GM12878 (cell line): ENCODE measurements around the gene MAN2A1. TPM values are rescaled to one million over a fixed set of nuclear protein-coding genes. Genes with fewer than 3 reads are reported as not detected.

Source experiments
- ATAC-seq: fragments of 200-7000 bp; cut with Tn5 transposase; 3 replicates; pipeline ENCODE4 v1.9.1; 2020; ENCODE audit warnings: mild to moderate bottlenecking, moderate library complexity
- BruUV-seq: library from RNA; stranded (reverse); fragments of 400-500 nt; replicated peaks from 2 replicates; lab custom pipeline; 2021; lab: Mats Ljungman, UMichigan
- CTCF ChIA-PET: fragments of 300-600 bp; sonication (Branson Sonifier 250); formaldehyde crosslinking; extraction: SDS; loops from one replicate; lab custom pipeline; 2021; ENCODE audit warnings: inconsistent platforms; lab: Yijun Ruan, JAX
- POLR2A ChIA-PET: fragments of 350-600 bp; formaldehyde crosslinking; extraction: SDS; loops from one replicate; lab custom pipeline; 2021; ENCODE audit warnings: inconsistent platforms; lab: Charles Lee
- RAD21 ChIA-PET: fragments of 300-600 bp; sonication (Branson Sonifier 250); formaldehyde crosslinking; loops from one replicate; lab custom pipeline; 2023; ENCODE audit warnings: antibody characterized with exemption; ENCODE audit not compliant: unreplicated experiment; lab: Charles Lee
- SMC1A ChIA-PET: fragments of 300-600 bp; sonication (Branson Sonifier 250); formaldehyde crosslinking; loops from one replicate; lab custom pipeline; 2023; ENCODE audit not compliant: unreplicated experiment, uncharacterized antibody; lab: Charles Lee
- DNase-seq: peaks from one replicate; pipeline ENCODE4 v3.0.0-alpha.2; 2011; ENCODE audit warnings: low read depth, low spot score
- FAIRE-seq: peaks from 3 replicates; lab custom pipeline; 2011; peaks lifted over from hg19 to GRCh38; lab: Jason Lieb, UNC
- H2AFZ ChIP-seq: 2 replicates; pipeline ENCODE4 v1.6.0; 2011; ENCODE audit warnings: low read depth, low read length, control low read depth; ENCODE audit not compliant: control insufficient read depth
- H3K27ac ChIP-seq: 2 replicates; pipeline ENCODE4 v1.5.1; 2011; ENCODE audit warnings: control low read depth; ENCODE audit not compliant: control insufficient read depth, insufficient read depth
- H3K27me3 ChIP-seq, 2 experiments: replicated peaks in 1 of 2; 2 replicates each; pipeline versions ENCODE4 v1.6.0 to v1.6.1; 2011; ENCODE audit warnings: low read length in 1 of 2; ENCODE audit not compliant: control insufficient read depth in 2 of 2, insufficient read depth in 2 of 2
- H3K36me3 ChIP-seq, 2 experiments: 2 replicates each; pipeline ENCODE4 v1.5.1; 2011; ENCODE audit warnings: low read length in 1 of 2; ENCODE audit not compliant: control insufficient read depth in 2 of 2, insufficient read depth in 2 of 2
- H3K4me1 ChIP-seq: 2 replicates; pipeline ENCODE4 v1.6.1; 2011; ENCODE audit warnings: mild to moderate bottlenecking, low read length, moderate library complexity, mixed read lengths; ENCODE audit not compliant: control insufficient read depth, insufficient read depth
- H3K4me2 ChIP-seq: 2 replicates; pipeline ENCODE4 v1.6.0; 2011; ENCODE audit warnings: control low read depth; ENCODE audit not compliant: control insufficient read depth, insufficient read depth
- H3K4me3 ChIP-seq: fragments of 200-600 bp; sonication (generic); 2 replicates; pipeline ENCODE4 v1.5.1; 2016
- H3K79me2 ChIP-seq: 2 replicates; pipeline ENCODE4 v1.6.0; 2011; ENCODE audit warnings: low read length; ENCODE audit not compliant: control insufficient read depth, insufficient read depth
- H3K9ac ChIP-seq: 2 replicates; pipeline ENCODE4 v1.8.0; 2011; ENCODE audit warnings: low read length, control low read depth, mixed read lengths; ENCODE audit not compliant: control insufficient read depth, insufficient read depth
- H3K9me3 ChIP-seq: replicated peaks from 3 replicates; pipeline ENCODE4 v1.5.1; 2011; ENCODE audit warnings: mild to moderate bottlenecking, low read length; ENCODE audit not compliant: control insufficient read depth, insufficient read depth
- H4K20me1 ChIP-seq: 2 replicates; pipeline ENCODE4 v1.6.0; 2011; ENCODE audit not compliant: control insufficient read depth, insufficient read depth
- ATF7 ChIP-seq: fragments of 450-650 bp; IDR thresholded peaks from 2 replicates; pipeline ENCODE4 v1.6.1; 2016; ENCODE audit warnings: low read depth, mild to moderate bottlenecking
- BHLHE40 ChIP-seq, 2 experiments: fragments of 450-650 bp in 1 of 2; IDR thresholded peaks; 2 replicates each; pipeline ENCODE4 v1.6.1; 2011 to 2017; ENCODE audit warnings: low read depth in 2 of 2, borderline replicate concordance in 1 of 2, improper control_type of control experiment in 1 of 2, low read length in 1 of 2, mild to moderate bottlenecking in 1 of 2
- CBFB ChIP-seq: IDR thresholded peaks from 2 replicates; pipeline ENCODE4 v1.6.1; 2016; ENCODE audit warnings: antibody characterized with exemption, low read depth
- CBX5 ChIP-seq: sonication (generic); IDR thresholded peaks from 2 replicates; pipeline ENCODE4 v1.6.1; 2016; ENCODE audit warnings: low read depth, moderate library complexity, mild to moderate bottlenecking, inconsistent platforms
- CREM ChIP-seq: IDR thresholded peaks from 2 replicates; pipeline ENCODE4 v1.6.1; 2014; ENCODE audit warnings: antibody characterized with exemption, low read depth
- DPF2 ChIP-seq: fragments of 450-650 bp; IDR thresholded peaks from 2 replicates; pipeline ENCODE4 v1.6.1; 2017; ENCODE audit warnings: mild to moderate bottlenecking
- IRF4 ChIP-seq: IDR thresholded peaks from 2 replicates; pipeline ENCODE4 v1.6.1; 2011; ENCODE audit warnings: low read depth, low read length
- KAT2A ChIP-seq: conservative IDR thresholded peaks from 2 replicates; pipeline ENCODE4 v1.6.1; 2011; ENCODE audit warnings: low read depth, low read length; ENCODE audit not compliant: control insufficient read depth
- LARP7 ChIP-seq: fragments of 450-650 bp; IDR thresholded peaks from 2 replicates; pipeline ENCODE4 v1.6.1; 2017; ENCODE audit warnings: mild to moderate bottlenecking
- MTA2 ChIP-seq: fragments of 450-650 bp; IDR thresholded peaks from 2 replicates; pipeline ENCODE4 v1.6.1; 2016; ENCODE audit warnings: low read depth, mild to moderate bottlenecking, moderate library complexity
- NR2F1 ChIP-seq: fragments of 450-650 bp; conservative IDR thresholded peaks from 2 replicates; pipeline ENCODE4 v1.6.1; 2017; ENCODE audit warnings: mild to moderate bottlenecking
- PAX5 ChIP-seq: IDR thresholded peaks from 2 replicates; pipeline ENCODE4 v1.6.1; 2011; ENCODE audit warnings: low read depth, low read length, borderline replicate concordance
- RCOR1 ChIP-seq: conservative IDR thresholded peaks from 2 replicates; pipeline ENCODE4 v1.6.1; 2012; ENCODE audit warnings: low read depth, low read length, improper control_type of control experiment
- SMAD5 ChIP-seq: IDR thresholded peaks from 2 replicates; pipeline ENCODE4 v1.6.1; 2016; ENCODE audit warnings: antibody characterized with exemption, low read depth
- TARDBP ChIP-seq: IDR thresholded peaks from 2 replicates; pipeline ENCODE4 v1.6.1; 2016; ENCODE audit warnings: borderline replicate concordance
- ZNF274 ChIP-seq: IDR thresholded peaks from one replicate; pipeline ENCODE4 v1.8.0; 2011; ENCODE audit not compliant: insufficient read length, insufficient read depth
- ZZZ3 ChIP-seq: IDR thresholded peaks from 2 replicates; pipeline ENCODE4 v1.6.1; 2011; ENCODE audit warnings: low read depth; ENCODE audit not compliant: control insufficient read depth, insufficient read length
- WGBS: methylation state at CpG from one replicate; pipeline ENCODE4 v1.1.6; 2016; ENCODE audit warnings: low lambda C conversion rate; ENCODE audit not compliant: insufficient replicate concordance, insufficient coverage; ENCODE audit errors: missing lambda C conversion rate; 5-methylcytosine and 5-hydroxymethylcytosine counted together
- in situ Hi-C: fragments of 300-500 bp; cut with MboI; formaldehyde crosslinking; loops from 9 replicates; pipeline ENCODE4 v1.14.3; 2018; ENCODE audit warnings: mixed read lengths
- intact Hi-C: fragments of 100-400 bp; cut with micrococcal nuclease; formaldehyde crosslinking; loops from one replicate; pipeline ENCODE4 v1.14.2; 2022; ENCODE audit not compliant: unreplicated experiment
- polyA plus RNA-seq, 11 experiments: library from polyadenylated mRNA; depleted of rRNA in 4 of 11; unstranded in 6 of 11; stranded (reverse) in 5 of 11; fragments of >200 nt; fragmentation: Nextera tagmentation in 4 of 11; fragmentation: Illumina TruSeq in 1 of 11; extraction: Ambion mirVana in 4 of 11; extraction: Trizol in 1 of 11; gene quantifications; 1 replicate in 1 of 11; 2 replicates in 10 of 11; pipeline versions ENCODE4 v1.2.1 to v1.2.3, GENCODE V29; 2011 to 2016; ENCODE audit warnings: inconsistent platforms in 2 of 11, missing spikeins in 2 of 11, low read depth in 1 of 11
- total RNA-seq, 4 experiments: library from RNA; depleted of rRNA in 3 of 4; stranded (reverse); fragments of >200 nt in 3 of 4; fragmentation: Illumina TruSeq in 1 of 4; extraction: Trizol in 1 of 4; gene quantifications; 2 replicates each; pipeline versions ENCODE4 v1.2.1 to v1.2.3, GENCODE V29; 2013 to 2021
- TF ChIP-seq, protein P1 (sequence below): fragments of 450-650 bp; IDR thresholded peaks from 2 replicates; pipeline ENCODE4 v1.6.1; 2017; ENCODE audit warnings: mild to moderate bottlenecking, moderate library complexity

The MAN2A1 gene
- total and polyA plus RNA-seq, 10 of the 15 experiments (the other 5 are each of a cell fraction or from before 2014, with no cell fraction given) = 4.2 to 27.9 (median 10.5) TPM

DNA sequence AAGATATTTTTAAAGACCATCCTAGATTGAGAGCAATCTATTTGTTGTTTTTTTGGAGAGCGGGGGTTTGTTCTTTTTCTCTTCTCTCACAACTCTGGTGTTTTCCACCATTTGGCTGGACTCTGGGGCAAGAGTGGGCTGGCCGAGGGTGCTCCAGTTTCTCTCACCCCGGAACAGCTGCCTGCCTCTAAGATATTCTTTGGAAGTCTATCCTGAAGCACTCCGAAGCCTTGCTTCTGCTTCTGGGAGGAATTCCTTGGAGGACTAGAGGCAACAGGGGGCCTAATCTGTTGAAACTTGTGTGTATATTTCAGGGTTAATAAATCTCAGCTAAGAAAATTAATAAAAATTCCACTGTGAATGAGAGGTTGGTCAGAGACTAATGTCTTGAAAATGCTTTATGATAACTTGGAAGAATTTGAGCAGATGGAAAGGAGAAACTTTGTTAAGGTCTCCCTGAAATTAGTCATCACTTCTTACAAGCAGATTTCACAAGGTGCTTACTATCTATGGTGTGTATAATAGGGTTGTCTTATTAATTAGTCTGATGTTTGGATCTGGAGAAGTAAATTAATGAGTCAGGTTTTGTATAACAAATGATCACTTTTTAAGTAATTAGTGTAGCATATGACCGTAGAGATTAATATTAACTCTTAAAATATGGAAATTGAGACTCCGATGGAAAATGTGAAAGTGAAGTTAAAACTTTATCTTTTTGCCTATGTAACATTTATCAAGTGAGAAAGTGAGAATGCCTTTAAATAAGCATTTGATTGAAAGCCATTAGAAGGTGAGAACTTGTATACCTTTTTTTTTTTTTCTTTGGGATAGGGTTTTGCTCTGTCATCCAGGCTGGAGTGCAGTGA is 4.0 kb downstream of the MAN2A1 start:
- POLR2A ChIA-PET = interaction anchor here (0.6 to 0.8 kb wide), 2 partner anchors 8 to 391 kb away, joined by 3 to 4 read pairs; no protein-coding TSS in a partner anchor
- no peaks in the 10 kb centered on the region for H3K27me3 ChIP-seq
- no peak overlapping the region for H3K27ac ChIP-seq
- CTCF ChIA-PET = interaction anchor here (0.6 to 2.4 kb wide), 7 partner anchors 10 to 913 kb away, joined by 3 to 6 read pairs (median 3); no protein-coding TSS in a partner anchor
- peaks cover 39% of the 10 kb centered on the region for H3K4me1 ChIP-seq
- no peaks in the 10 kb centered on the region for H4K20me1 ChIP-seq
- no peak for TF ChIP-seq CBX5
- TF ChIP-seq ZZZ3 = no peak
- no peak for TF ChIP-seq KAT2A
- TF ChIP-seq DPF2 = no peak
- TF ChIP-seq ATF7 = no peak
- no peak for TF ChIP-seq CREM
- TF ChIP-seq ZNF274 = no peak
- no peak for TF ChIP-seq BHLHE40 (IDR thresholded peaks at IDR 0.05; ENCODE audit: borderline replicate concordance in 1 of 2, low read depth in 2 of 2, low read length in 1 of 2)
- TF ChIP-seq SMAD5 = no peak
- no peak for TF ChIP-seq IRF4
- TF ChIP-seq TARDBP = no peak
- no peak for TF ChIP-seq RCOR1
- TF ChIP-seq NR2F1 = no peak
- no peak for TF ChIP-seq LARP7
- TF ChIP-seq MTA2 = no peak
- TF ChIP-seq PAX5 = no peak
- TF ChIP-seq, protein P1, sequence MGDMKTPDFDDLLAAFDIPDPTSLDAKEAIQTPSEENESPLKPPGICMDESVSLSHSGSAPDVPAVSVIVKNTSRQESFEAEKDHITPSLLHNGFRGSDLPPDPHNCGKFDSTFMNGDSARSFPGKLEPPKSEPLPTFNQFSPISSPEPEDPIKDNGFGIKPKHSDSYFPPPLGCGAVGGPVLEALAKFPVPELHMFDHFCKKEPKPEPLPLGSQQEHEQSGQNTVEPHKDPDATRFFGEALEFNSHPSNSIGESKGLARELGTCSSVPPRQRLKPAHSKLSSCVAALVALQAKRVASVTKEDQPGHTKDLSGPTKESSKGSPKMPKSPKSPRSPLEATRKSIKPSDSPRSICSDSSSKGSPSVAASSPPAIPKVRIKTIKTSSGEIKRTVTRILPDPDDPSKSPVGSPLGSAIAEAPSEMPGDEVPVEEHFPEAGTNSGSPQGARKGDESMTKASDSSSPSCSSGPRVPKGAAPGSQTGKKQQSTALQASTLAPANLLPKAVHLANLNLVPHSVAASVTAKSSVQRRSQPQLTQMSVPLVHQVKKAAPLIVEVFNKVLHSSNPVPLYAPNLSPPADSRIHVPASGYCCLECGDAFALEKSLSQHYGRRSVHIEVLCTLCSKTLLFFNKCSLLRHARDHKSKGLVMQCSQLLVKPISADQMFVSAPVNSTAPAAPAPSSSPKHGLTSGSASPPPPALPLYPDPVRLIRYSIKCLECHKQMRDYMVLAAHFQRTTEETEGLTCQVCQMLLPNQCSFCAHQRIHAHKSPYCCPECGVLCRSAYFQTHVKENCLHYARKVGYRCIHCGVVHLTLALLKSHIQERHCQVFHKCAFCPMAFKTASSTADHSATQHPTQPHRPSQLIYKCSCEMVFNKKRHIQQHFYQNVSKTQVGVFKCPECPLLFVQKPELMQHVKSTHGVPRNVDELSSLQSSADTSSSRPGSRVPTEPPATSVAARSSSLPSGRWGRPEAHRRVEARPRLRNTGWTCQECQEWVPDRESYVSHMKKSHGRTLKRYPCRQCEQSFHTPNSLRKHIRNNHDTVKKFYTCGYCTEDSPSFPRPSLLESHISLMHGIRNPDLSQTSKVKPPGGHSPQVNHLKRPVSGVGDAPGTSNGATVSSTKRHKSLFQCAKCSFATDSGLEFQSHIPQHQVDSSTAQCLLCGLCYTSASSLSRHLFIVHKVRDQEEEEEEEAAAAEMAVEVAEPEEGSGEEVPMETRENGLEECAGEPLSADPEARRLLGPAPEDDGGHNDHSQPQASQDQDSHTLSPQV = no peak
- no peak for TF ChIP-seq CBFB
- BruUV-seq = no TSS peak
- in situ Hi-C loops = no loop called here
- H3K9ac ChIP-seq = no peak overlapping the region; the same call in 1 of the 2 replicates
- no peaks in the 10 kb centered on the region for H3K36me3 ChIP-seq
- no peak overlapping the region for H2AFZ ChIP-seq
- WGBS = 65% methylated on average over 6 of the region's 6 CpGs
- intact Hi-C loops = loop anchor here (5.0 to 10.0 kb wide), 5 partner anchors 49 to 1309 kb away; partner anchors contain the start of genes FBXL17 and FER
- peak overlapping the region; percentile 50 for H3K4me2 ChIP-seq
- no peak for FAIRE-seq
- RAD21 ChIA-PET = interaction anchor here (0.7 to 1.5 kb wide), 4 partner anchors 48 to 148 kb away, joined by 3 read pairs; no protein-coding TSS in a partner anchor
- ATAC-seq = no peak
- SMC1A ChIA-PET = interaction anchor here (0.5 to 2.1 kb wide), 10 partner anchors 10 to 1039 kb away, joined by 3 to 7 read pairs (median 4); no protein-coding TSS in a partner anchor
- peaks cover 51% of the 10 kb centered on the region for H3K79me2 ChIP-seq
- no peak for DNase-seq
- no peaks in the 10 kb centered on the region for H3K9me3 ChIP-seq
- 0 out of 2 replicates have a peak overlapping the region, but pooled peaks have one; percentile 25 for H3K4me3 ChIP-seq
